Kidney (tissue), 14 donors: Measurements from ENCODE around the gene STPG2. TPM values are rescaled to one million over a fixed set of nuclear protein-coding genes. Genes with fewer than 3 reads are reported as not detected.

Experiments used
- DNase-seq, 5 donors: peaks; one replicate each; pipeline ENCODE4 v3.0.0-alpha.2; 2013 to 2020
- FAIRE-seq: peaks from 2 replicates; lab custom pipeline; 2012; peaks lifted over from hg19 to GRCh38; lab: Jason Lieb, UNC
- H3K27ac ChIP-seq, 2 donors: one replicate each; pipeline ENCODE4 v1.7.0; 2013; ENCODE audit warnings: low read depth in 2 of 2, low read length in 2 of 2, inconsistent platforms in 1 of 2
- H3K27me3 ChIP-seq: one replicate; pipeline ENCODE4 v1.7.1; 2013; ENCODE audit warnings: low read length, inconsistent platforms; ENCODE audit not compliant: control insufficient read depth, insufficient read depth
- H3K36me3 ChIP-seq, 3 donors: one replicate each; pipeline versions ENCODE4 v1.7.0 to v1.7.1; 2013; ENCODE audit warnings: low read length in 3 of 3, control low read depth in 1 of 3, inconsistent platforms in 1 of 3; ENCODE audit not compliant: insufficient read depth in 3 of 3, control insufficient read depth in 2 of 3
- H3K4me1 ChIP-seq, 3 donors: one replicate each; pipeline versions ENCODE4 v1.7.0 to v1.7.1; 2013; ENCODE audit warnings: low read length in 3 of 3, inconsistent platforms in 1 of 3, low read depth in 1 of 3; ENCODE audit not compliant: control insufficient read depth in 2 of 3, insufficient read depth in 2 of 3
- H3K4me3 ChIP-seq, 3 donors: one replicate each; pipeline versions ENCODE4 v1.7.0 to v1.8.1; 2013; ENCODE audit warnings: low read length in 3 of 3, control low read depth in 1 of 3, inconsistent platforms in 1 of 3
- H3K9ac ChIP-seq, 3 donors: one replicate each; pipeline versions ENCODE4 v1.7.0 to v1.7.1; 2013; ENCODE audit warnings: low read length in 3 of 3, control low read depth in 1 of 3, inconsistent platforms in 1 of 3
- H3K9me3 ChIP-seq, 3 donors: one replicate each; pipeline versions ENCODE4 v1.7.0 to v1.7.1; 2013; ENCODE audit warnings: low read length in 3 of 3, control low read depth in 1 of 3, inconsistent platforms in 1 of 3; ENCODE audit not compliant: control insufficient read depth in 2 of 3, insufficient read depth in 1 of 3
- CTCF ChIP-seq: IDR thresholded peaks from 3 replicates; pipeline ENCODE4 v1.5.1; 2012; ENCODE audit warnings: mild to moderate bottlenecking, moderate library complexity, borderline replicate concordance; ENCODE audit not compliant: insufficient read depth; ENCODE audit errors: extremely low read depth
- intact Hi-C: fragments of 100-400 bp; cut with DNase I; formaldehyde crosslinking; loops from one replicate; pipeline ENCODE4 v1.11.1; 2022
- polyA plus RNA-seq: library from polyadenylated mRNA; stranded (reverse); fragments of 350-450 nt; fragmentation: Illumina TruSeq; extraction: RNeasy Lipid Tissue Mini Kit (QIAGEN cat#74804); gene quantifications from one replicate; pipeline ENCODE4 v1.2.3, GENCODE V29; 2014; ENCODE audit warnings: low read depth, low replicate concordance; ENCODE audit not compliant: insufficient read depth
- total RNA-seq: library from RNA; stranded (reverse); fragmentation: NEBNext Ultra II Directional; extraction: Animal tissue kit (Norgen Biotek cat#: 25700); gene quantifications from one replicate; pipeline ENCODE4 v1.2.1, GENCODE V29; 2021
- donor health status: control.
- donor health status: control.
- donor health status: control.
- donor health status: control.
- donor health status: control.
- donor health status: DM: yes; HTN: yes; CAD: no.
- donor health status: Normal renal cell carcinoma (clear cell type).

Gene STPG2
- total and polyA plus RNA-seq, 2 donors from 2014 or later, result 0.43 to 1.1 TPM

DNA sequence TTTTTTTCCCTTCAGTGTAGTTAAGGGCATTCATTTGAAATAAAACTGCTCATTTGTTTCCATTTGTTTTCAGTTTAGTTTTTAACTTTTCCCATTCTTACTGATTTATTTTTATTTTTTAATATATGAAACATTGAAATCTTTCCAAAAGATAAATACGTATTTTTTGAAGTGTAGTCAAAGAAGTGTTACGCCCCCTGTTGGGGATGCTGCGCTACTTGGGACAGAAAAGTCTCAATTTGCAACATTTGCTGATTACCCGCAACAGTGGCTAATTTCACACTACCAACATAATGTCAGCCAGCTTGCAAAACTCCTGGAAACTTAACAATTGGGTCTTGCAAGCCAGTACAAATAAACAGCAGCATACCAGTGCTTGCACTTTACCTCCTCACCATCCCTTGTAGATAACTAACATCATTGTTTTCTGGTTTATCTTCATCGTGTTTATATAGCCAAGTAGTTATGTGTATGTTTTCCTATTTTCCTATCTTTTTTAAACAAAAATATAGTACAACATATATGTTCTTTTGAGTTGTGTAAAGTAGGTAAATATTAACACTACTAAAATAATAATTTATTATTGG is 158.6 kb downstream of the STPG2 start:
- intact Hi-C loops, result no loop called here
- H3K36me3 ChIP-seq, result no peaks in the 10 kb centered on the region
- no peak for TF ChIP-seq CTCF
- no peak overlapping the region for H3K27ac ChIP-seq
- no peak overlapping the region for H3K4me3 ChIP-seq
- no peak for DNase-seq
- H3K9ac ChIP-seq, result no peak overlapping the region
- H3K27me3 ChIP-seq, result no peaks in the 10 kb centered on the region
- H3K4me1 ChIP-seq, result no peaks in the 10 kb centered on the region
- FAIRE-seq, result peak; percentile 83
- H3K9me3 ChIP-seq, result no peaks in the 10 kb centered on the region

- Histone ChIP-seq H3K27ac (no peak overlapping the region), H3K9ac (no peak overlapping the region), H3K4me1 (no peaks in the 10 kb centered on the region), H3K36me3 (no peaks in the 10 kb centered on the region), H3K4me3 (no peak overlapping the region), H3K27me3 (no peaks in the 10 kb centered on the region), H3K9me3 (no peaks in the 10 kb centered on the region)
- FAIRE-seq (no peak), DNase-seq (no peak)
- intact Hi-C loops, result no loop called here
- TF ChIP-seq CTCF, result no peak
Measured at GRCh38 chr4:97978791-97979488, 164.3 kb downstream of the STPG2 start.

- TF ChIP-seq CTCF, result no peak
- H3K36me3 ChIP-seq, result no peaks in the 10 kb centered on the region
- H3K9me3 ChIP-seq, result no peaks in the 10 kb centered on the region
- H3K4me1 ChIP-seq, result no peaks in the 10 kb centered on the region
- DNase-seq (peak in 1 of 5 donors; percentile 5), FAIRE-seq (no peak)
- no peak overlapping the region for H3K4me3 ChIP-seq
- intact Hi-C loops, result no loop called here
- H3K27me3 ChIP-seq, result no peaks in the 10 kb centered on the region
- no peak overlapping the region for H3K27ac ChIP-seq
- no peak overlapping the region for H3K9ac ChIP-seq
Measured at GRCh38 chr4:97953171-97953941, 189.9 kb downstream of the STPG2 start.
